Tibial artery (tissue), 4 donors: ENCODE results near the gene SNAI1.

Experiments
- DNase-seq, 2 donors: peaks; one replicate each; pipeline ENCODE4 v3.0.0-alpha.2; 2019
- H3K27ac ChIP-seq, 2 donors: fragments of 200-600 bp; sonication (generic) in 1 of 2; 1 replicate in 1 of 2; 2 replicates in 1 of 2; pipeline ENCODE4 v1.5.1; 2018 to 2019; ENCODE audit warnings: mild to moderate bottlenecking in 1 of 2
- H3K27me3 ChIP-seq, 2 donors: fragments of 200-600 bp; sonication (generic) in 1 of 2; one replicate each; pipeline versions ENCODE4 v1.5.1 to v1.6.0; 2016 to 2019
- H3K36me3 ChIP-seq, 3 donors: fragments of 200-600 bp; sonication (generic) in 2 of 3; one replicate each; pipeline ENCODE4 v1.5.1; 2016 to 2019; ENCODE audit warnings: mild to moderate bottlenecking in 2 of 3
- H3K4me1 ChIP-seq, 4 donors: fragments of 200-600 bp; sonication (generic) in 2 of 4; 1 replicate in 3 of 4; 2 replicates in 1 of 4; pipeline ENCODE4 v1.5.1; 2016 to 2019
- H3K4me3 ChIP-seq, 2 donors: fragments of 200-600 bp; sonication (generic) in 1 of 2; 1 replicate in 1 of 2; 2 replicates in 1 of 2; pipeline ENCODE4 v1.5.1; 2018 to 2019; ENCODE audit warnings: mild to moderate bottlenecking in 2 of 2
- H3K9me3 ChIP-seq, 3 donors: fragments of 200-600 bp; sonication (generic) in 1 of 3; one replicate each; pipeline ENCODE4 v1.5.1; 2016 to 2019
- CTCF ChIP-seq, 2 experiments: fragments of 200-600 bp in 1 of 2; fragments of 450-650 bp in 1 of 2; IDR thresholded peaks; one replicate each; pipeline ENCODE4 v1.5.1; 2017 to 2019; ENCODE audit warnings: antibody characterized with exemption in 2 of 2, mild to moderate bottlenecking in 1 of 2, moderate library complexity in 1 of 2
- intact Hi-C: fragments of 100-400 bp; cut with DNase I; formaldehyde crosslinking; loops from one replicate; pipeline ENCODE4 v1.15.0; 2023; ENCODE audit warnings: low total_unique reads

Gene SNAI1

GRCh38 chr20:50015636-50015992, 32.8 kb downstream of the SNAI1 start:
- peaks cover 0 to 38% (median 21%) of the 10 kb centered on the region in 4 donors for H3K4me1 ChIP-seq
- H3K9me3 ChIP-seq, result no peaks in the 10 kb centered on the region
- no peak for TF ChIP-seq CTCF (IDR thresholded peaks at IDR 0.05)
- H3K36me3 ChIP-seq, result no peaks in the 10 kb centered on the region
- H3K27me3 ChIP-seq, result no peaks in the 10 kb centered on the region
- no peak overlapping the region for H3K4me3 ChIP-seq
- no peak overlapping the region for H3K27ac ChIP-seq
- DNase-seq, result no peak
- intact Hi-C loops, result no loop called here

DNA sequence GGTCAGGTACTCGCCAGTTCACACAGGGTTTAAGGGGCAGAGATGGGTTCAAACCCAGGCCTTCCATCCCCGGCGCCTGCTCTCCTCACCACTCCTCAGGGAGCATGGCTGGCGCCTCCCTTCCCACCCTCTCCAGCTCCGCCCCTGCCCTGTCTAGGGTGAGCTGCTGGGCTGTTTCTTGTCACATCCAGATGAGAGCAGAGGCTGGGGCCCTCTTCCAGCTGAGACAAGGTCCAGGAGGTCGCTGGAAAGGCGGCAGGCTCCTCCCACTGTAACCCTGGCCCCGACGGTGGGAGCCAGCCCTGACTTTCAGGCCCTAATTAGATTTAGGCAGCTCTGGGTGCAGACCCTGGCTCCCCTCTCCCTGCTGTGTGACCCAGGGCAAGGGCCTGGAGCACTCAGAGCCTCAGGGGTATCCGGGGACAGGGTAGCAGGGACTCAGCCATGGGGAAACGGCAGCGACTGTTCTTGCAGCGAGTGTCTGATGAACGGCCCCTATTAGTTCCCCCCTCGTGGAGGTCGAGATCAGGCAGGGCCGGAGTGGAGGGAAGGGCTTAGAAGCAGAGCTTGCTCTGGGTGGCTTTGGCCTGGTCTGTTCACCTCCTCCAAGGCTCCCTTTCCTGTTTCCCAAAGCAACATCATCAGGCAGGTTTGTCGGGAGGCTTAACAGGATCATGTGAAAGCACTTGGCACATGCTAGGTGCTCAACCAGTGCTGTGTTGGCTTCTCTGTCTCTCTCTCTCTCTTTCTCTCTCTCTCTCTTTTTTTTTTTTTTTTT, 33.4 kb downstream of the SNAI1 start:
- no peaks in the 10 kb centered on the region for H3K27me3 ChIP-seq
- no peaks in the 10 kb centered on the region for H3K9me3 ChIP-seq
- no peak for DNase-seq
- intact Hi-C loops, result no loop called here
- H3K4me3 ChIP-seq, result no peak overlapping the region
- peaks cover 0 to 38% (median 22%) of the 10 kb centered on the region in 4 donors for H3K4me1 ChIP-seq
- TF ChIP-seq CTCF (IDR thresholded peaks at IDR 0.05), result no peak
- peak overlapping the region in 1 of 2 donors; percentile 27 for H3K27ac ChIP-seq
- H3K36me3 ChIP-seq, result no peaks in the 10 kb centered on the region

- Histone ChIP-seq H3K4me3 (no peak overlapping the region), H3K27me3 (no peaks in the 10 kb centered on the region), H3K4me1 (peaks cover 0 to 38% (median 22%) of the 10 kb centered on the region in 4 donors), H3K9me3 (no peaks in the 10 kb centered on the region), H3K36me3 (no peaks in the 10 kb centered on the region), H3K27ac (peak overlapping the region; percentile 64 to 69)
- no peak for TF ChIP-seq CTCF (IDR thresholded peaks at IDR 0.05)
- no peak for DNase-seq
- intact Hi-C loops, result no loop called here
Measured at GRCh38 chr20:50017160-50017559, 34.4 kb downstream of the SNAI1 start.

GRCh38 chr20:50017576-50018248, 34.9 kb downstream of the SNAI1 start:
- no peak for DNase-seq
- H3K4me3 ChIP-seq, result no peak overlapping the region
- intact Hi-C loops, result no loop called here
- H3K9me3 ChIP-seq, result no peaks in the 10 kb centered on the region
- peak overlapping the region; percentile 64 to 69 for H3K27ac ChIP-seq
- no peak for TF ChIP-seq CTCF (IDR thresholded peaks at IDR 0.05)
- H3K27me3 ChIP-seq, result no peaks in the 10 kb centered on the region
- H3K4me1 ChIP-seq, result peaks cover 0 to 38% (median 22%) of the 10 kb centered on the region in 4 donors
- no peaks in the 10 kb centered on the region for H3K36me3 ChIP-seq

DNA sequence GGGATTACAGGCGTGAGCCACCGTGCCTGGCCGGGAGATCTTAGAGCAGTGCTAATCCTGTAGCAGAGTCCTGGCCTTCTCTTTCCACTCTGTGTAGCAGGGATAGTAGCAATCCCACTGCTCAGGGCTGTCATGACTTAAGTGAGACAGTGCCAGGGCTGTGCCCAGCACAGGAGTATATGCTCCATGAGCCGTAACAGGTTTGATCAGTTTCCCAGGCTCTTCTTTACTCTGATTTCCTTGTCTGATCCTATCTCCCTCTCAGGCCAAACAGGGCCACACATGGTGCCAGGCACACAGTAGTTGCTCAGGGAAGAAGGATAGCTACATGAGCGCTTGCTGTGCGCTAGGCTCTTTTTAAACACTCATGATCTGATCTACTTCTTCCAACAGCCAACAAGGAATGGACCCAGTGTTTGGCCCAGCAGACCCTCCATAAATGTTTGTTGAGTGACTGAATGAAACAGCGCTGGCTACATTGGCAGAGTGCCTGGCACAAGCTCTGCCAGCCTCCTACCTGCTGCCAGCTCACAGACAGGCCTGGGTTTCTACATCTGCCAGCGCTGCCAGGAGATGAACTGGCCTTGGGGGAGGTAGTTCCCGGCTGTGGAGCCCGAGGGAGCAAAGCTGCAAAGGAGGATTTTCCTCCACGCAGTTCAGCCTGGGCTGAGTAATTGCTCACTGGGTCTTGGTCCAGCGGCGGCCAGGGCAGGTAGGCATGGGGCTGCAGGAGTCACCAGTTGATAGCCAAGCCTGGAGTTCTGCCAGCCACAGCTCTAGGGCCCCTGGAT, 36.9 kb downstream of the SNAI1 start:
- H3K4me1 ChIP-seq, result peaks cover 0 to 38% (median 22%) of the 10 kb centered on the region in 4 donors
- no peaks in the 10 kb centered on the region for H3K27me3 ChIP-seq
- intact Hi-C loops, result no loop called here
- no peaks in the 10 kb centered on the region for H3K9me3 ChIP-seq
- no peak overlapping the region for H3K4me3 ChIP-seq
- TF ChIP-seq CTCF (IDR thresholded peaks at IDR 0.05), result no peak
- no peaks in the 10 kb centered on the region for H3K36me3 ChIP-seq
- peak overlapping the region in 1 of 2 donors; percentile 27 for H3K27ac ChIP-seq
- DNase-seq, result no peak
